ENCODE data around the gene HDAC7.

The HDAC7 gene

DNA sequence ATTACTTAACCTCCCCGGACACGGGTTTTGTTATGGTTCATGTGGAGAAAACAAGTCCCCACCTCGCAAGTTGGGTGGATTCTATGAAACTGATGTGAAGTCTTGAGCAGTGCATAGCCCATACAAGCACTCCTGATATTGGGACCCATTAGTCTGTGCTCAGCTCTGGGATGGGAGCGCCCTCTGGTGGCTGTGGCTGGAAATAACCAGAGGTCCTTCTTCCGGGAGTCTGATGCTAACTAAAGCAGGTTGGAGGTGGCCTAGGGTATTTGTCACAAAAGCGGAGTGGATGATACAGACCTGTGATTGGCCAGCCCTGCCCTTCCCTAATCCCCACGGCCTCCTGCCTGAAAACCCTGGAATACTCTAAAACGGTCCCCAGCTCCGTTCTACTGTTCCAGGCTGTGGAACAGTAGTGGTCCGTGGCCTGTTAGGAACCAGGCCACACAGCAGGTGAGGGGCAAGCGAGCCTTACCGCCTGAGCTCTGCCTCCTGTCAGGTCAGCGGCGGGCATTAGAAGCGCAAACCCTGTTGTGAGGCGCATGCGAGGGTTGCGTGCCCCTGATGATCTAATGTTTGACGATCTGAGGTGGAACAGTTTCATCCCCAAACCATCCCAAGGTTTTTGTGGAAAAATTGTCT, 40.3 kb downstream of the HDAC7 start:
- DNase-seq (ENCODE audit: low read depth in 3 of 3) = peak; percentile 84 to 93 (median 90)

DNA sequence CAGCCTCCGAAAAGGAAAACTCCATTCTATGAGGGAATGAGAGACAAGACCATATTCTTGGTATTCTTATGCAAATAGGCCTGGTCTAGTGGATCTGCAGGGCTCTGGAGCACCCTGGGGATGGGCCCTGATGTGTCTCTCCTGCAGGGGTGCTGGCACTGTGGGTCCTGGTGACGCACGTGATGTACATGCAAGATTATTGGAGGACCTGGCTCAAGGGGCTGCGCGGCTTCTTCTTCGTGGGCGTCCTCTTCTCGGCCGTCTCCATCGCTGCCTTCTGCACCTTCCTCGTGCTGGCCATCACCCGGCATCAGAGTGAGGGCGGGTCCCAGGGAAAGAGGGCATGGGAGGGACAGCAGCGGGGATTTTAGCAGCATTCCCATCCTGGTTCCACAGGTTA, 40.8 kb downstream of the HDAC7 start:
- no peak for DNase-seq (ENCODE audit: low read depth in 3 of 3)

DNA sequence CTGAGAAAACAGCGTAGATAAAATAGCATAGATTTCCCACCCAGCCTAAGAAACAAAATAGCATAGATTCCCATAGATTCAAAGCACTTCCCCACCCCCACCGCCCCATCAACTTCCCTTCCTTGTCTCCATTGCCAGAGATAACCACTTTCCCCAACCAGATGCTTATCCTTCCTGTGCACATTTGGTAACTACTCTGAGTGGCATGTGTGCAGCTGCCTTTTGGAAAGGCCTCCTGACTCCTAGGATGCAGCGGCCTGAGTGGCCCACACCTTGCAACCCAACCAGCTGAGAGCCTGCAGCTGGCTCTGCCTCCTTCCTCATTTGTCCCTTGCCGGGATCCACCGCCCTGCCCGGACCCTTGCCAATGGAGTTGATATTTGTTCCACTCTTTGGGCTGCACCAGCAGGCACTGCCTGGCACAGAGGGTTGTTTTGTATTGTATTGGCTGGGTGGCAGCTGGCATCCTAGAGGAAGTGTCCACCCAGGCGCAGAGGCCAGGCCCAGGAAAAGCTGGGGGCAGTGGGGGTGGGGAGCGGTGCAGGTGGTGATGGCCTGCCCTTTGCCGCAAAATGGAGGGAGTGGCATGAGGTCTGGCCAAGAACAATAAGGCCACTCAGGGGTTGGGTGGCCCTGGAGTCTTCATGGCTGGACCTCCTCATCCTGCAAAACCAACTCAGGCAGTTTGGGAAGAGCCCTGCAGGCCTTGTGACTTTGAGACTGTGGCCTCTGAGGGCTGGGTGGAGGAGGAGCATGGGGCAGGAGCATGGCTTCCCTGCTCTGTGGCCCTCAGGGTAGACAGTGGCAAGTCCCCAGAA, 41.8 kb downstream of the HDAC7 start:
- DNase-seq (ENCODE audit: low read depth in 3 of 3) = no peak

GRCh38 chr12:47777151-47777550, 42.6 kb downstream of the HDAC7 start:
- DNase-seq (ENCODE audit: low read depth in 3 of 3) = no peak

DNA sequence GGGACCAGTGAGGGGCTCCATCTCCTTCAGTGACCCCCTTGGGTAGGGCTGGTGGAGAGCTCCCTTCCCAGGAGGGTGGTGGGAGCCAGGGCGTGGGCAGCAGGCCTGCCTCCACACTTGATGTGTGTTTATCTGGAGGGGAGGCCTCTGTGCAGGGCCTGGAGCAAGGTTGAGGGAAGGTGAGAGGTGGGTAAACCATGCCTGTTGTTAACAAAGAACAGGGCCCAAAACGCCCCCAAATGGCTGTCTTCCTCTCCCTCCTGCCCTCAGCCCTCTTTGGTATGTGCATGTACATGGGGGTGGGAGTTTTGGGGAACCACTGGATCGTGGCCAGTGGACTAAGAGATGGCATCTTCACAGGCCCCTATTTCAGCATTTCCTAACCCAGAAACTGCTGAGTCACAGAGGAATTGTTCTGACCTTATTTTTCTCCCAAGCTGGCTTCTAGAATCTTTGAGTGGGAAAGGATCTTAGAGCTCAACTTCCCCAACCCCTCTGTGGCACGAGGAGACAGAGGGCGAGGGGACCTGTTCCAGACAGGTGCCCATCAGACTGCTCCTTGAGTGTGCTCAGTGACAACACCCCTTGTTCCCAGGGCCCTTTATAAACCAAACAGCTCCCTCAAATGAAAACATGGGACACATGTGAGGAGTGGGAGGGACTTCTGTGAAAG, 43.1 kb downstream of the HDAC7 start:
- DNase-seq (ENCODE audit: low read depth in 3 of 3) = no peak

DNA sequence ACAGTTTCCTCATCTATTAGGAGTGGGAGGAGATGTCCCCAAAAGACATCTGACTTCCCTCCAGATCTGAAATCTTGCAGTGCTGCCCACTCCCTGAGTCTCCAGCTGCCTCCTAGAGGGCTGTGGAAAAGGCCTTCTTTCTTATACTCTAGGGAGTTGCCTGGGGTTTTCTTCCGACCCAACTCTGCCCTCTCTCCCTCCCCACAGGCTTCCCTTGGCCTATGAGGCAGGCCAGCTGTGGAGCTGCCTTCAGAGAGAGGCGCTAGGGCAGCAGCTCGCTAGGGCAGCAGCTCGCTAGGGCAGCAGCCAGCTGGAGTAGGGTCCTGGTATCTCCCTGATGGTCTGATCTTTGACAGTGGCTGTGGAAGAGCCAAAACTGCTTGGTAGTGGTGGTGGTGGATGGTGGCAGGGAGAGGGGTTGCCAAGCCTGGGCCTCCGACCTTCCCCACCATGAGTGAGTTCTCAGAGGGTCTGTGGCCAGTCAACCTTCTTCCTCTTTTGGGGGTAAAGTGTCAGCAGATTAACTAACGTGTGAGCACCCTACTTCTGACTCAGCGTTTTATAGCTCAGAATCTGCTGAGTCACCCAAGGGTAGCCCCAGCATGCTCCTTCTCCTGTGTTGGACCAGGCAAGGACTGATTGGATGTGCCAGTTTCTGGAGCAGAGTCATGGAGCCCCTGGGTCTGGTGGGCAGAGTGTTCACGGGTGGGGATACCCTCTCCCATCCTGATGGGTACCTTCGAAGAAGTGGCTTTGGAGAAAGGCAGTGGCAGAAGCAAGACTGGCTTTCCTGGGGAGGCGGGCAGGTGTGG, 44.4 kb downstream of the HDAC7 start:
- no peak for DNase-seq (ENCODE audit: low read depth in 3 of 3)

DNA sequence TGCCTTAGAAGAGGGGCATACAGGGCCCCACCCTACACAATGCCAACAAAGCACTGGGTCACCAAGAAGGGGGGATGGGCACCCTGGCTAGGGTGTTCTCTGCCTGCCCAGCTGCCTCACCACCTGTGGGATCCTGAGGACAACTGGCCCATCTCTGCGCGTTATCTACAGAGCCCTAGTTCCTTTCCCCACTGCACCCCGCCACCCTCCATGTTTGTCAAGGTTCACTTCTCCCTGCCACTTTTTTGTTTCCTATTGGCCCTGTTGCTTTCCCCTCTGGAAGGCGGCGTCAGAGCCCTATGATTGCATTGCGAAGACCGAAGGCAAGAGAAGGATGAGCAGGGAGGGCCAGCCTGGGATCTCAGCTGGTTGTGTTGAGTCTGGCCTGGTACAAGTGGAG, 45.0 kb downstream of the HDAC7 start:
- no peak for DNase-seq (ENCODE audit: low read depth in 3 of 3)

- no peak for DNase-seq (ENCODE audit: low read depth in 3 of 3)
These were observed 45.7 kb downstream of the HDAC7 start for GRCh38 chr12:47773858-47774580.

DNA sequence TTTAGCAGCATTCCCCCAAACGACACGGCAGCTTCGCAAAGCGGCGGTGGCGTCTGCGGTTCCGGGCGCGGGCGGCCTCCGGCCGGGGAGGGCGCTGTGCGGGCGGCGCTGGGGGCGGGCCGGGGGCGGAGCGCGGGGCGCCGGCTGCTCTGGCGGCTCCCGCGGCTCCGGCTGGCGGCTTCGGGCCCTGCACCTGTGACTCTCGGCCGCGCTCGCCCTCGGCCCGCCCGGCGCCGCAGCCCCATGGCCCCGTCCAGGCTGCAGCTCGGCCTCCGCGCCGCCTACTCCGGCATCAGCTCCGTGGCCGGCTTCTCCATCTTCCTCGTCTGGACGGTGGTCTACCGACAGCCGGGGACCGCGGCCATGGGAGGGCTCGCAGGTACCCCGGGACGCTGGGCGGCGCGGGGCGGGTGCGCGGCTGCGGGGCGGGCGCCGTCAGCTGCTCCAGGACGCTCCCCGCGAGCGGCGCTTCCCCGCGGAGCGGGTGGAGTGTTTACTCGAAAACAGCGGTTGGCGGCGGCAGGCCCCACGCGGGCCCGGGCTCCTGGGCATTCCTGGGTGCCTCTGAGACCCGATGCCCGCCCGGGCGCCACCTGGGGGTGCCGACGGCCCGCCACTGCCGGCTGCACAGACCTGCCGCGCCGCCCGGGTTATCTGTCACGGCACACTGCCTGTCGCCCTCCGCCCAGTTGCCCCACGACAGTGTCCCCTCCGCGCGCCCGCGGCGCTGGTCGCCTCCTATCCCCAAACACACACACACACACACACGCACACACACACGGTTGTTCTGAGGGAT, 46.4 kb downstream of the HDAC7 start, which contains the start of gene SLC48A1:
SLC48A1 (plus strand) TSS at position 177 of the 796 bp plus-strand sequence; CDS start at position 244, 67 bp downstream.
- DNase-seq (ENCODE audit: low read depth in 3 of 3) = peak; percentile 27 to 71 (median 53)

- DNase-seq (ENCODE audit: low read depth in 3 of 3) = no peak
These were observed 47.0 kb downstream of the HDAC7 start for GRCh38 chr12:47772738-47773061.

GRCh38 chr12:47772094-47772660, 47.5 kb downstream of the HDAC7 start:
- DNase-seq (ENCODE audit: low read depth in 3 of 3) = no peak

DNA sequence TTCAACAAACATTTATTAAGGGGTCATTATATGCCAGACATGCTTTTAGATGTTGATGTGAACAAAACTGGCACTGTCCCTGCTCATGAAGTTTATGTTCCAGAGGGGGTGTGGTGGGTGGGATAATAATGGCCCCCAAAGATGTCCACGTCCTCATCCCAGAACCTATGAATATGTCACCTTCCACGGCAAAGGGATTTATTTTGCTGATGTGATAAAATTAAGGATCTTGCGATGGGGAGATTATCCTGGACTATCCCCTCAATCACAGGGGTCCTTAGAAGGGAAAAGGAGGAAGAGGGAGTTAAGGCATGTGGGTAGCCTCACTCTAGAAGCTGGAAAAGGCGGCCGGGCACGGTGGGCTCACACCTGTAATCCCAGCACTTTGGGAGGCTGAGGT, 48.4 kb downstream of the HDAC7 start:
- no peak for DNase-seq (ENCODE audit: low read depth in 3 of 3)

DNA sequence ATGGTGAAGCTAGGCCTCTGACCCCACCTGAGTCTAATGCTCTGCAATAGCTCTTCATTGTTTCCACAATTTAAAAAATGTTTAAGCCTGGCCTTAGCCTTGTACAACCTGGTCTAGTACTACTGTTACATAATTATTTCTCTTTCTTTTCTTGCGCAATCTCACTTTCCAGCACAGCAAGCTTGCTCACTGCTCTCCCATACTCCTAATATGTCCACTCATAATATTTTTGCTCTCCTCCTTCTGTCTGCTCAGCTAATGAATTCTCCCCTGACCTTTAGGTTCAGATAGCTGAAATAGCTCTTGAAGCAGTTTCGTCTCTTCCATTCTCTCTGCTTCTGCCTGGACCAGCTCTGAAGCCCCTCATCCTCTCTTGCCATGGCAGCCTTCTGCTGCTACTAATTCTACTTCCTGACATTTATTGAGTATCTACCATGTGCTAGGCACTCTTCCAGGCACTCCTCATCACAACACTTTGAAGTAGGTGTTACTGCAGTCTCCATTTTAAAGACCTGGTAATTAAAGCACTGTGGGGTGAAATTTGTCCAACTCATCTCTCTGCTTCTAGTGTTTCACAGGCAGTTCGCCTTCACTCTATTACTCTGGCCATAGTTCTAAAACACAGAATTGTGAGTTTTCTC, 49.5 kb downstream of the HDAC7 start:
- DNase-seq (ENCODE audit: low read depth in 3 of 3) = no peak

DNA sequence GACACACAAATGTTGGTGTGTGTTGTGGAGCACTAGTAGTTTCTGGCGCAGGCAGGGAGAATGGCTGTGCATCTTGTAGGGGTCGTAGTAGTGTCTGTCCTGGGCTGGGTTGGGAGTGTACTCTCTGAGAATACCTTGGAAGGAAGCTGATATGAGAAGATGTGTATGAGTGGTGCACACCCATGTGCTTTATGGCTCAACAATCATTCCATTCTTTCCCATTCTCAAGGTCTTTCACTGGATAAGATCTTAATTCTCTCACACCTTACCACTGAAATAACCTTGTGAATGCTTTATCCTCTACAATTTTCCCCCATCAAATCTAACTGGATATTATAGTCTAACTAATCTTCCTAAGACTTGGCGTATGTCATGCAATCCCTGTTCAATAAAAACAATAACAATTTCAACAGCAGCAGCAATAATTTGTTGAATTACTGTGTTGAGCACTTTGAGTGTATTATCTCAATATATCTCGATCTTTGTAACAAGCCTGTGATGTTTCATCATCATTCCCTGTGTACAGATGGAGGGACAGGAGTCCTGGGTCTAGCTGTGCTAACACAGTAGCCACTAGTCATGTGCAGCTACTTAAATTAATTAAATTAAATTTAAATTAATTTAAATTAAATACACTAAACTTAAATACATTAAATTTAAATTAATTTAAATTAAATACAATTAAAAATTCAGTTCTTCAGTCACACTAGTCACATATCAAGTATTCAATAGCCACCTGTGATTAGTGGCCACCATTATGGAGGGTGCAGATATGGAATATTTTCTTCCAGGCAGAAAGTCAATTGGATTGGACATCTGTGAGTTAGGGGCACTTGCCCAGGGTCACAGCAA, 50.2 kb downstream of the HDAC7 start:
- no peak for DNase-seq (ENCODE audit: low read depth in 3 of 3)

DNA sequence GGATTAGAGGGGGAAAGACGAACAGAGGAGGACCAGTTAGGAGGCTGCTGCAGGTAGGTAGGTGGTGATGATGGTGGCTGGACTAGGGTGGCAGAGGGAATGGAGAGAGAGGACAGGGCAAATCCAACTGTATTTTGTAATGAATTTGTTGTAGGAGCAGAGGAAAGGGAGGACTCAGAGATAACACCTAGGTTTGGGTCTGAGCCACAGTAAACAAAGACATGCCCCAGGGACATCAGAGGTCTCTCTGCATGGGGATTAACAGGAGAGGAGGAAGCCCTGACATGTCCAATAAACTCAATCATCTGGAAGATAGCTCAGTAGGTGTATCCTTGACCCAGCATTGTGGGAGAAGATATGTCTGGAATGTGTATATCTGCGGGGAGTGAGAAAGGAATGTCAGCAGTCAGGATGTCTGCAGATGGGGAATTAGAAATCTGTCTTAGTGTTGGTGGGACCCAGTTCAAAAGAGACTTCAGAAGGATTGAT, 51.3 kb downstream of the HDAC7 start:
- no peak for DNase-seq (ENCODE audit: low read depth in 3 of 3)

- DNase-seq (ENCODE audit: low read depth in 3 of 3) = peak; percentile 47 to 72 (median 48)
These were observed 52.4 kb downstream of the HDAC7 start for GRCh38 chr12:47767216-47767724.

DNA sequence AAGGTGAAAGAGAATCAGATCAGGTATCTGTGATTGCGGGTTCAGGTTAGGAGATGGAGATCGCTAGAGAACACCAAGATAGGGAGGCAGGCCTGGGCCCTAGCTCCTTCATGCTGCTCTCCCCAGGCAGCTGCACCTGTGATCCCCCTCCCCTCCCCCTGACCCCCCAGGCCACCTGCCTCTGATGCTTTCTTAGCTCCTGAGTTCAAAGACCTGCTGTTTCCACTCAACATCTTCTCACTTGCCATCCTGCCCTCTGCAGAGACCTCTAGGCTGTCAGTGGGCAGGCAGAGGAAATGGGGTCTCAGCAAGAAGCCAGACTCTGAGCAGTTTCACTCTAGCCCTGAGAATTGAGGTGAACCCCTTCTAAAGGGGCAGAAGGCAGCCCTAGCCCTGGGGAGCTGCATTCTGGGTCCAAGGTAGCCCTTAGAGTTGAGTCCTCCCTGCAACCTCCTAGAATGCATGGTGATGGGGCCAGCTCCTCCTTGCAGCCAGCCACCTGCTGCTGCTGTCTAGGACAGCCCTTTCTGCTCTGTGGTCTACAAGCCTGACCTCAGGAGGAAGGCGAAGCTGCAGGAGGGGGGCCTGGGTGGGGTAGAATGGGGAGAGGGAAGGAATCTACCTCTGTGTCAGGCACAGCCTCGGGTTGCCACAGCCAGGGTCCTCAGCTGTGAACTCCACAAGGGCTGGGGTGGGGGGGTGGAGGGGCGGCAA, 53.0 kb downstream of the HDAC7 start:
- DNase-seq (ENCODE audit: low read depth in 3 of 3) = no peak

All from stimulated activated CD4-positive, alpha-beta T cell treated with anti-CD3 and anti-CD28 coated beads, TNF-alpha, amount 100 ng/mL, for 24 hours (primary cell).